Loucy (cell line): ENCODE results near the gene TSHZ2.

ENCODE experiments used
- H2AFZ ChIP-seq: fragments of 200-600 bp; sonication (generic); 2 replicates; pipeline ENCODE4 v1.6.0; 2016; ENCODE audit warnings: antibody characterized with exemption, mild to moderate bottlenecking, low read length, moderate library complexity
- H3F3A ChIP-seq: fragments of 200-600 bp; 2 replicates; pipeline ENCODE4 v1.6.0; 2016; ENCODE audit warnings: antibody characterized with exemption, low read depth, mild to moderate bottlenecking
- H3K27me3 ChIP-seq: fragments of 200-600 bp; sonication (generic); 2 replicates; pipeline ENCODE4 v1.6.1; 2014; ENCODE audit warnings: low read length, mild to moderate bottlenecking; ENCODE audit not compliant: insufficient read depth, poor library complexity, severe bottlenecking
- H3K36me3 ChIP-seq: fragments of 200-600 bp; sonication (generic); 2 replicates; pipeline ENCODE4 v1.6.1; 2016; ENCODE audit warnings: low read length; ENCODE audit not compliant: insufficient read depth
- H3K4me1 ChIP-seq: fragments of 200-600 bp; sonication (generic); 2 replicates; pipeline ENCODE4 v1.5.1; 2014; ENCODE audit warnings: low read length, mild to moderate bottlenecking; ENCODE audit not compliant: insufficient read depth, poor library complexity, severe bottlenecking
- H3K4me2 ChIP-seq: fragments of 200-600 bp; sonication (generic); 2 replicates; pipeline ENCODE4 v1.6.0; 2014; ENCODE audit warnings: antibody characterized with exemption, low read length, low read depth, mild to moderate bottlenecking; ENCODE audit not compliant: poor library complexity, severe bottlenecking
- H3K4me3 ChIP-seq: fragments of 200-600 bp; sonication (generic); 2 replicates; pipeline ENCODE4 v1.5.1; 2014; ENCODE audit warnings: low read length, mild to moderate bottlenecking, mixed read lengths; ENCODE audit not compliant: poor library complexity, severe bottlenecking
- H3K79me2 ChIP-seq: fragments of 200-600 bp; sonication (generic); 2 replicates; pipeline ENCODE4 v1.6.1; 2014; ENCODE audit warnings: low read length; ENCODE audit not compliant: insufficient read depth
- H3K9ac ChIP-seq: fragments of 200-600 bp; sonication (generic); 2 replicates; pipeline ENCODE4 v1.6.0; 2014; ENCODE audit warnings: mild to moderate bottlenecking, low read depth, low read length, moderate library complexity; ENCODE audit not compliant: poor library complexity, severe bottlenecking
- H3K9me2 ChIP-seq: fragments of 200-600 bp; sonication (generic); replicated peaks from 2 replicates; pipeline ENCODE4 v1.6.1; 2016; ENCODE audit warnings: low read depth, low read length, mixed read lengths
- H3K9me3 ChIP-seq: fragments of 200-600 bp; sonication (generic); 2 replicates; pipeline ENCODE4 v1.6.1; 2014; ENCODE audit warnings: mild to moderate bottlenecking, antibody characterized with exemption, low read length, low read depth; ENCODE audit not compliant: insufficient read depth
- H4K20me1 ChIP-seq: fragments of 200-600 bp; sonication (generic); 2 replicates; pipeline ENCODE4 v1.6.0; 2014; ENCODE audit warnings: antibody characterized with exemption, low read length, mild to moderate bottlenecking; ENCODE audit not compliant: insufficient read depth, poor library complexity, severe bottlenecking
- CTCF ChIP-seq: fragments of 200-600 bp; sonication (generic); conservative IDR thresholded peaks from 2 replicates; pipeline ENCODE4 v1.5.1; 2014; ENCODE audit warnings: mild to moderate bottlenecking, antibody characterized with exemption, low read length
- EZH2phosphoT487 ChIP-seq: fragments of 200-600 bp; IDR thresholded peaks from 2 replicates; pipeline ENCODE4 v1.6.1; 2018; ENCODE audit warnings: antibody characterized with exemption, mild to moderate bottlenecking, moderate library complexity, borderline replicate concordance

TSHZ2 gene

GRCh38 chr20:53408691-53409446 lies 436.7 kb downstream of the TSHZ2 start:
- H3K4me3 ChIP-seq, result no peak overlapping the region
- H3K4me1 ChIP-seq, result no peaks in the 10 kb centered on the region
- H2AFZ ChIP-seq, result no peak overlapping the region
- H3K9ac ChIP-seq, result no peak overlapping the region
- H3K4me2 ChIP-seq, result no peak overlapping the region
- no peaks in the 10 kb centered on the region for H3K9me2 ChIP-seq
- no peaks in the 10 kb centered on the region for H3K27me3 ChIP-seq
- H3K9me3 ChIP-seq, result no peaks in the 10 kb centered on the region
- no peaks in the 10 kb centered on the region for H3K36me3 ChIP-seq
- H3K79me2 ChIP-seq, result no peaks in the 10 kb centered on the region
- TF ChIP-seq EZH2phosphoT487, result no peak
- no peak for TF ChIP-seq CTCF
- no peaks in the 10 kb centered on the region for H4K20me1 ChIP-seq
- H3F3A ChIP-seq, result no peaks in the 10 kb centered on the region

GRCh38 chr20:53409447-53409717 lies 437.2 kb downstream of the TSHZ2 start:
- no peaks in the 10 kb centered on the region for H3K36me3 ChIP-seq
- no peaks in the 10 kb centered on the region for H3K4me1 ChIP-seq
- H2AFZ ChIP-seq, result no peak overlapping the region
- H3F3A ChIP-seq, result no peaks in the 10 kb centered on the region
- no peak overlapping the region for H3K4me3 ChIP-seq
- no peak overlapping the region for H3K4me2 ChIP-seq
- no peak for TF ChIP-seq CTCF
- H3K9me2 ChIP-seq, result no peaks in the 10 kb centered on the region
- H3K9ac ChIP-seq, result no peak overlapping the region
- no peaks in the 10 kb centered on the region for H4K20me1 ChIP-seq
- H3K9me3 ChIP-seq, result no peaks in the 10 kb centered on the region
- H3K79me2 ChIP-seq, result no peaks in the 10 kb centered on the region
- no peaks in the 10 kb centered on the region for H3K27me3 ChIP-seq

GRCh38 chr20:53411129-53411528 lies 439.0 kb downstream of the TSHZ2 start:
- Histone ChIP-seq H3K9ac (no peak overlapping the region), H3K4me1 (no peaks in the 10 kb centered on the region), H3K9me3 (no peaks in the 10 kb centered on the region), H3F3A (no peaks in the 10 kb centered on the region), H3K36me3 (no peaks in the 10 kb centered on the region), H3K9me2 (no peaks in the 10 kb centered on the region), H3K4me2 (no peak overlapping the region), H4K20me1 (no peaks in the 10 kb centered on the region), H2AFZ (no peak overlapping the region), H3K27me3 (no peaks in the 10 kb centered on the region), H3K79me2 (no peaks in the 10 kb centered on the region), H3K4me3 (no peak overlapping the region)
- no peak for TF ChIP-seq EZH2phosphoT487
- no peak for TF ChIP-seq CTCF
